ENCODE results near the gene PRLR.

GRCh38 chr5:35182910-35183535 lies 47.3 kb downstream of the PRLR start:
- TF ChIP-seq, protein P1, sequence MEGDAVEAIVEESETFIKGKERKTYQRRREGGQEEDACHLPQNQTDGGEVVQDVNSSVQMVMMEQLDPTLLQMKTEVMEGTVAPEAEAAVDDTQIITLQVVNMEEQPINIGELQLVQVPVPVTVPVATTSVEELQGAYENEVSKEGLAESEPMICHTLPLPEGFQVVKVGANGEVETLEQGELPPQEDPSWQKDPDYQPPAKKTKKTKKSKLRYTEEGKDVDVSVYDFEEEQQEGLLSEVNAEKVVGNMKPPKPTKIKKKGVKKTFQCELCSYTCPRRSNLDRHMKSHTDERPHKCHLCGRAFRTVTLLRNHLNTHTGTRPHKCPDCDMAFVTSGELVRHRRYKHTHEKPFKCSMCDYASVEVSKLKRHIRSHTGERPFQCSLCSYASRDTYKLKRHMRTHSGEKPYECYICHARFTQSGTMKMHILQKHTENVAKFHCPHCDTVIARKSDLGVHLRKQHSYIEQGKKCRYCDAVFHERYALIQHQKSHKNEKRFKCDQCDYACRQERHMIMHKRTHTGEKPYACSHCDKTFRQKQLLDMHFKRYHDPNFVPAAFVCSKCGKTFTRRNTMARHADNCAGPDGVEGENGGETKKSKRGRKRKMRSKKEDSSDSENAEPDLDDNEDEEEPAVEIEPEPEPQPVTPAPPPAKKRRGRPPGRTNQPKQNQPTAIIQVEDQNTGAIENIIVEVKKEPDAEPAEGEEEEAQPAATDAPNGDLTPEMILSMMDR (IDR thresholded peaks at IDR 0.05) = peak in 2 of 4 experiments; percentile 22 to 33
- TF ChIP-seq POLR2A (IDR thresholded peaks at IDR 0.05) (no peak), POLR2AphosphoS5 (IDR thresholded peaks at IDR 0.05) (no peak)

All from prostate gland (tissue), 2 donors.